Head of caudate nucleus (tissue), 42 donors: ENCODE measurements around the gene TRPC3.
A peak's percentile ranks its signal among the peaks of the same experiment; 100 is the strongest.

Experiments
- DNase-seq, 42 donors: peaks; one replicate each; pipeline versions ENCODE4 v3.0.0 to v3.0.0-alpha.2; 2020 to 2021; ENCODE audit warnings: mixed read lengths in 7 of 42
- intact Hi-C: fragments of 100-400 bp; cut with DNase I; formaldehyde crosslinking; loops from one replicate; pipeline ENCODE4 v1.15.0; 2022

TRPC3 gene

DNA sequence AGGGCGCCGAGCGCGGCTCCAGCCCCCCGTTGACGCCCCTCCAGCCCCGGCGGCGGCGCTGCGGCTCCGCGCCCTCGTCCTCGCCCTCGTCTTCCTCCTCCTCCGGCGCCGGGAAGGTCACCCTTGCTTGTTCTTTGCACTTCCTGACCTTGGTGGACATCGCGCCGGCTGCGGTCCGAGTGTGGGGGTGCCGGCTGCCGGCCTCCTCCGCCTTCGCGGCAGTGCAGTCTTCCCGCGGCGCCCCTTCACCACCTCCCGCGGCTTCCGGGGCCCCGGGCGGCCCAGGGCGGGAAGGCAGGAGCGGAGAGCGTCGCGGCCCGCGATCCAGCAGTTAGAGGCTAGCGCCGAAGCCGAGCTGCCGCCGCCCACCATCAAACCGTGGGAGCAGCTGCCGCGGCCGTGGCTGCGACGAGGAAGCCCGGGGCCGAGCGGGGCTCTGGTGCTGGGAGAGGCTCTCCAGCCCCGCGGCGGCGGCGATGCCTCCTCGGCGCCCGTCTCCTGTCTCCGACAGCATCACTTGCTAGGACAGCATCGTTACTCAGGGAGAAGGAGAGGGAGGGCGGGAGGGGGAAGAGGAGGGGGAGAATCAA, at the start of gene TRPC3:
Gene TRPC3 (minus strand): TSS at position 540 of the 590 bp plus-strand sequence. CDS start 380 bp downstream, at position 160.
- intact Hi-C loops: no loop called here
- DNase-seq: peak in 30 of 42 donors; percentile 5 to 62 (median 24)

DNA sequence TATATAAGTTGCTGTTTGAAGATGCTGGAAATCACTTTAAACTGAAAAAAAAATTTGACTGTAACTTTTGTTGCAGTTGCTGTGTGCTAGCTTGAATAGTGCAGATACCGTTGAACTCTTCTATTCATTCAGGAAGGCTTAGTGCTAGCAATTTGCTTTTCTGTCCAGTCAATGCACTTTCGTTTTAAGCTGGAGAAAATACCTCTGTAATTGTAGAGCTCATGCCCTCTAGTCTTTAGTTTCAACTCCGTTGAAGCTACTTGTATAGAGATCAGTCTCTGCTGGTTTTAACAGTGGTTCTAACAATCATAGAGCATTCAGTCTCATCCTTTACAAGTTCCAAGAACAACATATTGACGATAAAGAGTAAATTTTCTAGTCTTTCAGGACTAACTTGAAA, 49.0 kb upstream of the TRPC3 start:
- intact Hi-C loops: no loop called here
- DNase-seq: no peak

DNA sequence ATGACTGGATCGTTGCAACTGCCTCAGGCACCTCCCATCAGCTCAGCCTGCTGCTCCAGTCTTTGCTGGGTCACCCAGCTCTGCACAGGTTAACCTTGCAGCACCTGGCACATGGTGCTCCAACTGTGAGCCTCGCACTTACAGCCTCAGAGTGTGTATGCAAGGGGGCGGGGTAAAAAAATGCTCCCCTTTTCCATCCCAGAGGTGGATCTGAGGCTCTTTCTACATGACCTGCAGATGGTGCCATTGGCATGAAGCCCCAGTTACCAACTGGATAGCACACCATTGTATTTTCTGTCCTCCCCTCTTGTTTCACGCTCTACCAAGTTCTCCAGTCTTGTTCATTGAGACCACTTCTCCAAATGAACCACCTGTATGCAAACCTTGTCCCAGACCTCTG, 46.2 kb upstream of the TRPC3 start:
- no peak for DNase-seq
- intact Hi-C loops: no loop called here

DNA sequence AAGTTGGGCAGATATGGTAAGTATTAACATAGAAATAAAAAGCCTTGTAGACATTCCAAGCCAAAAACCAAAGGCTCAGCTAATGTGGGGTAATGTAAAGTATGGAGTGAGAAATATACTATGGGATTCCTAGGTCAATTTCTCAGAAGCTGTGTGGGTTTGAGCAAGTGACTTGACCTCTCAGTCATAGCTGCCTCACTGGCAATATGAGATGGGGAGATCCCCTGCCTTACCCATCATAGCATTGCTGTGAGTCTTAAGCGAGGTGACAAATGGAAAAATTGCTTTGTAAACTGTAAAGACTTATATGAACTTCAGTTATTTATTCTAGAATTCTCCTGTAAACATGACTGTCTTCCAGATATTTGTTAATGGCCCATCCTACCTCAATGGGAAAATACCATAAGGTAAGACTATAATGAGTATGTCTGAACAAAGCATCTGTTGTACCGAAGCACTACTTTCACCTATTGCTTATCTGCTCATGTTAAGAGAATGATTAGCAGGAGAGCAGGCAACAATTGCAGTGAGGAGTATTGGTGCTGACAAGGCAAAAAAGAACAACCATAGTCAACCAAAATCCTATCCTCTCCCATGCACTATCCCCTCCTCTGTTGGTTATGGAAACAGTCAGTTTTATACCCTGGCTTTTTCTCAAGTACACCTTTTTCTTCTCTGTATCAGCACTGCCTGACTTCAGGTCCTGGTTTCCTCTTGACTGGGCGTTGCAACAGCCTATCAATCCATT, 44.1 kb upstream of the TRPC3 start:
- DNase-seq: no peak
- intact Hi-C loops: no loop called here

DNA sequence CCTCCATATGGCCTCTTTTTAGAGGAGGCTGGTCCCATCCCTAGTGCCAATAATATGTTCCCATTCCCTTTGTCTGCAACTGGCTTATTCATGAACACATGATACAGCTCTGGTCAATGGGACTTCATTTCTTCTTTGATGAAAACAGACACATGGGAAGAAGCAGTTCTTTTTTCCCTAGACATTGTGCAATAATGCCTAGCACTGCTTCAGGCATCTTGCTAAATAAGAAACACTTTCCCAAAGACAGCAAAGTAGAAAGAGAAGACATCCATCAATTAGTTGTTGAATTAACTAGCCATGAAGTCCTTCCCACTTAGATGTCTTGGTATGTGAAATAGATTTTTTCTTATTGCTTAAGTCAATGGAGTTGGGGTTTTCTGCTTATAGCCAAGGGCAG, 40.1 kb upstream of the TRPC3 start:
- intact Hi-C loops: no loop called here
- DNase-seq: no peak

DNA sequence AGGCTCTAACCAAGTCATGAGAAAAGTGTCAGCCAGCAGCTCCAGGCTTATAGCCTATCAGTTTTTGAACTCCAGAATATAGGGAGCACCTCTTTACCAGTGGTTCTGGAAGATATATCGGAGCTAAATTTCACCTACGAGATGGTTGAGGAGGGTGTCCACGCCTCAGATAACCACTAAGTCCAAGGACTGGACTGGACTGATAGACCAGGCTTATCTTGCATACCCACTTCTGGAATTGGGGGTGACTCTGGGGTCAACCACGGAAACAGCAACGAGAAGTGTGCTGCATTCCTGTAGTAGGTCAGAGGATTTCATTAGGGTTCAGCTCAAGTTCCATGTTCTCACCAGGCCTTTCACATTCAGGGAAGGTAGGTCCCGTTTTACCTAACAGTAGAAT, 38.6 kb upstream of the TRPC3 start:
- DNase-seq: no peak
- intact Hi-C loops: no loop called here

DNA sequence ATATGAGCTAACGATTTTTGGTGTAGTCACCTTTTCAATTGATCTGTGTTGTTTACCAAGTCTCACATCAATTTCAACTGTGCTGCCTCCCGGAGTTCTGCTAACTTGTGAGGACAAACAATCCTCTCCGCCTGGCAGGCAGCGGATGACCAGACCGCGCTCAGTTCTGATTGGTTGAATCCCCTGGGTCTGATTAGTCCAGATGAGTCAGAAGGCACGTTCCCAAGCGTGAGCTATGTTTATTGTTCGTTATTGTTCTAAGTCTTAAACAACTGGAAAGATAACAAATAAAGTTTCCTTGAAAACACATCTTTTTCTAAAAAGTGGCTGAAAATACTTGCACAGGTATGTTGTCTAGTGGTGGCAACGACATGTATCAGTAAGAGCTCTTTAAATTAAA, 37.9 kb upstream of the TRPC3 start:
- no peak for DNase-seq
- intact Hi-C loops: no loop called here

DNA sequence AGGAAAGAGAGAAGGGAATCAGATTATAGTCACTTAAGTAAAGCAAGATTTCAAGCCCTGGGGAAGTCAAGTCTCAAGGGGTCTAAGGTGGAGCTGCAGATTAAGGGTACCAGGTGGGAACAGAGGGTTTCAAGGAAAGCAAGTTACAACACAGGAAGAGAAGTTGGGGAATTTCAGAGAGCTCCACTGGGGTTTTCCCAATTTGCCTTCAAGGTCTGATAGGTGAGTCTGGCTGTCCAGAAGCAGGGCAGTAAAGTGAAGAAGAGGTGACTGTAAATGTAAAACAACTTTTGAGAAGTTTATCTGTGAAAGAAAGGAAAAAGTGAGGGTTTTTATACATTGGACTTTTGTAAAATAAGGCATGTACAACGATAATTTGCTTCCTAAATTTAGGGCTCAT, 37.1 kb upstream of the TRPC3 start:
- intact Hi-C loops: no loop called here
- no peak for DNase-seq

DNA sequence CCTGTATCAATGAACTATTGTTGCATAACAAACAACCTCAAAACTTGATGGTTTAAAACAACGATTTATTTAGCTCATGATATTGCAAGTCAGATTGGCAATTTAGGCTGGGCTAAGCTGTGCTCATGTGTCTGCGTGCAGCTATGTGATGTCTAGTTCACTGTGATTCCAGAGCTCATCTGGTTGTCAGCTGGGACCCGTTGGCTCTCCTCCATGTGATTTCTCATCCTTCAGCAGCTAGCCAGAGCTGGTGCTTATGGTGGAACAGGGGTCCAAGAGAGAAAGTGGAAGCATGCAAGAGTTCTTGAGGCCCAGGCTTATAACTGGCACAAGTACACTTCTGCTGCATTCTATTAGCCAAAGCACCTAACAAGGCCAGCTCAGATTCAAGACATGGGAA, 28.8 kb upstream of the TRPC3 start:
- intact Hi-C loops: no loop called here
- peak in 23 of 42 donors; percentile 4 to 55 (median 22) for DNase-seq

DNA sequence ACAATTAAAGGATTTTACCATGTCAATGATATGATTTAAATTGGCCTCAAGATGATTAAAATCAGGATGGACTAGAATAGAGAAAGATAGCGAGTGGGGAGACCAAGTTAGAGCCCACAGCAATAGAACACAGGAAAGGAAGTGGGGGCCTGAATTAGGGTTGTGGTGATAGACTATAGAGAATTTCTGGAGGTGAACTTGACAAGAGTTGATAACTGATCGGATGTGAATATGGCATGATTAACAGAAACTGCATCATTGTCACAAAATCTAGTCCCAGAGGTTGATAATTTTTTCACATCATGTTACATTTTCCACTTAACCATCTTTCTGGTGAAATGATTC, 26.3 kb upstream of the TRPC3 start:
- no peak for DNase-seq
- intact Hi-C loops: no loop called here

DNA sequence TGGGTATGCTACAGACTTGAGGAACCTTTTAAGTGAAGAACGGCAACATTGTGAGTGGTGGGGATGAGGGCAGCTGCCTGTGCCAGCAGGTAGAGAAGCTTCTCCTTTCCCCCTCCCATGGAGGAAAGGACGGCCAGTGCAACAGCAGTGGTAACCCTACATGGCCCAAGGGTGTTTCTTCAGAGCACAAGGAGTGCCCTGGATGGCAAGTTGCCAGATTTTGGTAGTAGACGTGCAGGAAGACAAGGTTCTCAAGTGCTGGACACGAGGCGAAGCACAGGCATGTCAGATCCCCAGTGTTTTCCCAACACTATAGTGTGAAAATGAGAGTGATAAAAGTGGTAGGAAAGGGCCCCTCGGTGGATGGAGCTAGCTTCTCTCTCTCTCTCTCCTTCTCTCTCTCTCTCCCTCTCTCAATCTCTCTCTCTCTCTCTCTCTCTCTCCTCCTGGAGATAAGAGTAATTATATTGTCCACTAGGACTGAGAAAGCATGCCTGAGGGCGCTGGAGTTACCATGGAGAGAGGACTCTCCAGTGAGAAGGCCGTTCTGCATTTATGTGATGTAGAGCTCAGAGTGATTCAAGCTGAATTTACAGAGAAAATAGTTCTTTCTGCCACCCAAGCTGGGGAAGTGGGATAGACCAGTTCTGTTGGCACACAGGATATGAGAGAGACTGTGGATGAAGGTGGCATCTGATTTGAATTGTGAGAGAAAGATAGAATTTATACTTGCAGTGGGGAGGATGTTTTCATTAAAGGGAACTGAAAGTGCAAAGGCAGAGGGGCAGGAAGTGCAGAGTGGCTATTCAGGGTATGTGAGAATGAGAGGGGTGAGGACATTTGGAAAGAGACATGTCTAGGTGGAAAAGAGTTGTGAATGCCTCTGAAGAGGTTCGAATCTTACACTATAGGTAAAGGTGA, 25.7 kb upstream of the TRPC3 start:
- DNase-seq: no peak
- intact Hi-C loops: no loop called here

DNA sequence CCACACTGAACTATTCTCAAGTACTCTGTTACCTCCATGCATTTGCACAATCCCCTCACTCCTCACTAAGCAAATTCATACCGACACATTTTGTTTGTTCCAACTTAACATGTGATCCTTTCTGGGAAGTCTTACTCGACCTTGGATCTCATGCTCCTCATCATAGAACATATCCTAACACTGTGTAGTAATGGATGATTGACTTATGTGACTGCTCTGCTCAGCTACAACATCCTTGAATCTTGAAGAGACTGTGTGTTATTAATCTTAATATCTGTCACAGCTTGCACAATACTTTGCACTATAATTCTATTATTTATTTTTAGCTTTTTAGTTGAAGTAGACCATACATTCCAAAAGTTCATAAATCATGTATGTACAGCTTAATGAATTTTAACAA, 23.9 kb upstream of the TRPC3 start:
- DNase-seq: no peak
- intact Hi-C loops: no loop called here

DNA sequence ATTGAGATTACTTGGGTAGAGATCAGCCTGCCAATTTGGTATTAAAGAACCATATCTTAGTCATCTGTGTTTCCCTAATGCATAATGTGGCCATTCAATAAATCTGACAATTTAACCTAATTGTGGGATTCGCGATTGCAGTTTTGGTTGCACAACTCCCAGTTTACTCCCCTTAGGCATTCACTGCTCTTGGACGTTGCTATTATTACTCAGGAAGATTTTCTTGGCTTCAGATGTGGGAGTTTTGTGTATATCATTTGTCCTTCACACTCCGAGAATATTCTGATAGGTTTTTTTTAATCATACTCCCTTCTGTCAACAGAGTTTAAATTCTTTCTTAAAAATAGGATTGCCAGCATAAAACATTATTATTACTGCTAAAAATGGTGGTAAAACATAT, 22.0 kb upstream of the TRPC3 start:
- intact Hi-C loops: no loop called here
- DNase-seq: no peak

DNA sequence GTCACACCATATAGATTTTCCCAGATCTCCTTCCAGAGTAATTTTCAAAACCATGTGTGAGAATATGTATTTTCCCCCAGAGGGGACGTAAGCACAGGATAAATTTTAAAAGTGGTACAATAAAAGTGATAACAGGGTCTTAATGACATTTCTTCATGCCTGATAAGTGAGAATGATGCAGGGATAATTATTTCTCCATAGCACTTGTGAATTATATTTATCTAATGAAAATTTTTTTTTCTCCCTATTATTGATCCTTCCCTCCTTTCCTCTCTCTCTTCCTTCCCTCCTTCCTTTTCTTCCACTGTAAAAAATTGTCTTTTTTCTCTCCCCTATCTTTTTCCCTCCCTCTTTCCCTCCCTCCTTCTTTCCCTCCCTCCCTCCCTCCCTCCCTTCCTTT, 17.0 kb upstream of the TRPC3 start:
- DNase-seq: no peak
- intact Hi-C loops: no loop called here

DNA sequence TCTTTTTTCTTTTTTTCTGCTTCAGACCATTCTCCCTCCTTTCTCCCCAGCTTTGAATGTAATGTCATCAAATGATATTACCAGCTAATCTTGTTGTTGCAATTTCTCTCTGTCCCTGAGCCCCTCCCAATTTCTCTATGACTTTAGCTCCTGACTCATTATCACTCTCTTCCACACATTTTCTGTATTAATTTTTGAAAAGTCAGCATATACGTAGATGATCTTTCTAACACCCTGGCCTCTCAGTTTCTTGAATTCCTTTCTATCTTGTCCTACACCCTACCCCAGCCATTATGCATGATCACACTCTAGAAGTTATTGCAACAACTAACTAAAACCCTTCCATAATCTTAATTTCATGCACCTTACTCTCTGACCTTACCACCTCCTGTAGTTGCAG, 13.1 kb upstream of the TRPC3 start:
- no peak for DNase-seq
- intact Hi-C loops: no loop called here

DNA sequence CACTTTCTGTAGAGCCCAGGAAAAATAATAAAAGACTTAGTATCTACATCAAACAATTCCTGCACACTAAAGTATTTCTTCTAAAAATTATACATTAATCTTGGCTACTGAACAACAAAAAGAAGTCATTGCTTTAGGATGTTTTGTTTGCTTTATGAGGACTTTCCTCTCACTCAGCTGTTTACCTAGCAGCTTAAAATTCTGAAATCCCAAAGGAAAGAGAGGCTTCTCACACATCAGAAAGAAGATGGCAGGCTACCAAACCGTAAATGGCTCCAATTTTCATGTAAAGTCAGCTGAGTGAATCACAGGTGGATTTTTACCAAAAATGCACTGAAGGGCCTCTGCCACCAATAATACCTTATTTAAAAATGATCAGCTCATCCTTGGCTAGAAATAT, 9.0 kb upstream of the TRPC3 start:
- intact Hi-C loops: no loop called here
- no peak for DNase-seq

DNA sequence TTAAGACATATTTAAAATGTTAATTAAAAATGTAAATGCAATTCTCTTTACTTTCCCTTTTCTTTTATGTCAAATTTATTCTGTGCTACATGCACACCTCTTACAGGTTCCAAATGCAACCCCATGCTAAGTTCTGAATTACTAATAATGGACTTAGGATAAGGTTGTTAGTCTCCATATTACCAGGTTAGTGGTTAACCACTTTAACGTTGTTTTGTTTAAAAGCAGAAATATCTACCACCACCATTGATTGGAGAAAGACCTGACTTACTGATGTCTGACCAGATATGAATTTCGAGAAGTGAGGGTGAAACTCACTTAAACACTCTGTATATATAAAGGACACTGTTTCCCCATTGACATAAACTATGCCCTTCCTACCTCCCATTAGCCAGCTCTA, 6.9 kb upstream of the TRPC3 start:
- intact Hi-C loops: no loop called here
- no peak for DNase-seq

DNA sequence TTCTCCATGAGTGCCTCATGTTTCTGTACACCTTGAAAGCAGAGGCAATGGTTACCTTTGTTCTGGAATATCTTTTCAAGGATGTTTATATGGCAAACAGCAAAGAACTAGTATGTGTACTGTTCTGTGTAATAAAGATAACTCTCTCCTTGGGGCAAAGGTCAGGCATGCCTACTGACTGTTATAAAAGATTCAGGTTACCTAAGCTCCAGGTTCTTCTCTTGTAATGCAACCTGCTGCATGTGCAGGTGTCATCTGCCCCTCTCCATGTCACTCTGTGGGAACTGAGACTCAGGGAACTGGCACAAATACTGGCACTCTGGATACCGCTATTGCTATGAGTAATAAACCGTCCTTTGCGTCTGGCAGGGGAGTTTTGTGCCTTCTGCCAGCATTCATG, 5.4 kb upstream of the TRPC3 start:
- no peak for DNase-seq
- intact Hi-C loops: no loop called here

DNA sequence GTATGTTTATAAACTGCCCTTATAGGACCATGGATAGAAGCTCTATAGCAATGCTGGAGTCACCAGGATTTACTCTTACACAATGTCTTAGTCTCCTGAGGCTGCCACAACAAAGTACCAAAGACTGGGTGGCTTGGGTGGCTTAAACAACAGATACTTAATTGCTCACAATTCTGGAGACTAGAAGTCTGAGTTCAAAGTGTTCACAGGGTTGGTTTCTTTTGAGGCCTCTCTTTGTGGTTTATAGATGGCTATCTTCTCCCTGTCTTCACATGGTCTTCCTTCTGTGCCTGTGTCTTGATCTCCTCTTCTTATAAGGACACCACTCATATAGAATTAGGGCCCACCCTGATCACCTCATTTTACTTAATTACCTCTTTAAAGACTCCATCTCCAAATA, 2.0 kb upstream of the TRPC3 start:
- intact Hi-C loops: no loop called here
- no peak for DNase-seq

DNA sequence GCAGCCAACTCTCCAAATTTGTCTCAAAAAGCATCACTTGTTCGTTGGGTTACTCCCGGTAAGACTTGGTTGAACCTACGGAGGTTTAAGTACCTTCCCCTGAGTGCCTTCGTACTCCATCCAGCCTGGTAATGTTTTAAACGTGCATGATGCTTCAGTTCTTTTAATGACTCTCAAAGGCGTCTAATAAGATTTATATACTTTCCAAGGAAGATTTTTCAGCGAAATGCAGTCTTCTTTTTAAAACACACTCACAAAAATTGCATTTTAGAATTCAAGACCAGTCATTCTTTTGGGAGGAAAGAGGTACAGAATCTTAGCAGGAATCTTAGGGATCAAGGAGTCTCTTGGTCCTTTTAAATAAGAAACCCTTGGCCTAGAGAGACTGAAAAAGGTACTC, 430 bp upstream of the TRPC3 start:
- intact Hi-C loops: no loop called here
- DNase-seq: no peak
